GM21526 (cell line): ENCODE data around the gene WDR20.
"Not testable (repeated sequence)": the region's sequence is repeated elsewhere in the genome, so short reads cannot be mapped to it uniquely, and the experiment has no call there.

Experiments
- ATAC-seq: cut with Tn5 transposase; IDR thresholded peaks from one replicate; pipeline ENCODE4 v1.9.1; 2021; ENCODE audit warnings: moderate library complexity; ENCODE audit not compliant: unreplicated experiment, low FRiP score

WDR20 gene

GRCh38 chr14:102232348-102232625 lies 92.6 kb downstream of the WDR20 start:
- no peak for ATAC-seq

- ATAC-seq = no peak
Observed at GRCh38 chr14:102233081-102233480, 93.4 kb downstream of the WDR20 start.

GRCh38 chr14:102234331-102235264 lies 94.9 kb downstream of the WDR20 start:
- peak; percentile 13 for ATAC-seq

- ATAC-seq = peak; percentile 76
Observed at GRCh38 chr14:102235275-102235897, 95.7 kb downstream of the WDR20 start.

GRCh38 chr14:102236026-102236425 lies 96.3 kb downstream of the WDR20 start:
- ATAC-seq = no peak

DNA sequence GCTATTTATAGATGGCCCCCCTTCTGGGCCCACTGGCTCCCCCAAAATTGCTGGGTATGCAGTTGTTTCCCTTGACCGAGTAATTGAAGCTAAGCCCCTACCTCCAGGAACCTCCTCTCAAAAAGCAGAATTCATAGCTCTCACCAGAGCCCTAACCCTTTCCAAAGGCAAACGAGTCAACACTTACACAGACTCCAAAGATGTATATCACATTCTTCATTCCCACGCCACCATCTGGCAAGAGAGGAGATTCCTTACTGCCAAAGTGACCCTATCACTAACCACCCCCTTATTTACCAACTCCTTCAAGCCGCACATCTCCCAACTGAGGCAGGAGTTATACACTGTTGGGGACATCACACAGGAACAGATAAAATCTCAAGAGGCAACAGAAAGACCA lies 98.4 kb downstream of the WDR20 start:
- ATAC-seq = no peak

GRCh38 chr14:102238766-102239165 lies 99.1 kb downstream of the WDR20 start:
- no peak for ATAC-seq

- no peak for ATAC-seq
Observed at GRCh38 chr14:102239231-102239630, 99.5 kb downstream of the WDR20 start.

- not testable (repeated sequence) for ATAC-seq
Observed at GRCh38 chr14:102240481-102240880, 100.8 kb downstream of the WDR20 start.

DNA sequence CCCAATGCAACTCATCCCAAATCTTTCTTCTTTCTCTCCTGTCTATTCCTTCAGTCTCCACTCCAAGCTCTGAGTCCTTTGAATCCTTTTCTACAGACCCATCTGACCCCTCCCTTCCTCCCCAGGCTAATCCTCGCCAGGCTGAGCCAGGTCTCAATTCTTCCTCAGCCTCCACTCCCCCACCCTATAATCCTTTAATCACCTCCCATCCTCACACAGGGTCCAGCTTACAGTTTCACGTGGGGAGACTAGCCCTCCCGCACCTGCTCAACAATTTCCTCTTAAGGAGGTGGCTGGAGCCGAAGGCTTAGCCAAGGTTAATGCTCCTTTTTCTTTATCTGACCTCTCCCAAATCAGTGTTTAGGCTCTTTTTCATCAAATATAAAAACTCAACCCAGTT lies 101.5 kb downstream of the WDR20 start:
- ATAC-seq = no peak

GRCh38 chr14:102243795-102244194 lies 104.1 kb downstream of the WDR20 start:
- not testable (repeated sequence) for ATAC-seq

GRCh38 chr14:102246071-102246470 lies 106.4 kb downstream of the WDR20 start:
- ATAC-seq = no peak

DNA sequence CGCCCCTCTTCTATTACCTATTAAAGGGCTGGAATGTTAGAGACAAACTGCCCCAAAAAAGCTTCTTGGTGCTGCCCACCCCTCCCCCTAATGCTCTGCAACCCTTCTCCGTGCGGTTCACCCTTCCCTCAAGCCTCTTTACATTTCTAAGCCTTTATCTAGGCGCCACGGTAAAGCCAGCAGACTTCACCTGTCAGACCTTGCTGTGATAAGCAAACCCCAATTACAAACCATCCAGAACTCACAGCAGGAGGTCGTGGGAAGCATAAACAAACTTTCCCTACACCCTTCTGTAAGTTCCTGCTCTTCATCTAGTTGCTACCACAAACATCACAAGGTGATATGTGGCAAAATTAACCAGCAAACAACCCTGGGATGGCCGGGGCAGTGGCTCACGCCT lies 108.4 kb downstream of the WDR20 start:
- ATAC-seq = no peak

GRCh38 chr14:102249041-102249440 lies 109.3 kb downstream of the WDR20 start:
- ATAC-seq = no peak

DNA sequence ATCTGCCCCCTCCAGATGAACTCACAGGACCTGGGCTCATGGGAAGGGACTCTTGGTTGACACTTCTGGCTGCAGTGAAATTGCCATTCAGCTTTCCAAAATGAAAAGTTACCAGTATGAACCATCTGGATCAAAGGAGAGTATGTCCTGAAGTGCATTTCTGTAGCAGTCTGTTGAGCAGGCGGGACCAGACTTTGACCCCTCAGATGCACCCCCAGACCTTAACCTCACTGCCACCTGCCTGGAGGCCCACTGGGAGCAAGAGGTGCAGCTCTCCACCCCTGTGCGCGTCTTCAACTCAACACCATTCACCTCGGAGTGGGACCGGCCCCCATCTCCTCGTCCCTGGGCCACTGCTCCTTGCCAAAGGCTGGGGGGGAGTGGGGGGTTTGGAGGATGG lies 110.3 kb downstream of the WDR20 start:
- ATAC-seq = no peak

GRCh38 chr14:102250636-102251035 lies 110.9 kb downstream of the WDR20 start:
- no peak for ATAC-seq

DNA sequence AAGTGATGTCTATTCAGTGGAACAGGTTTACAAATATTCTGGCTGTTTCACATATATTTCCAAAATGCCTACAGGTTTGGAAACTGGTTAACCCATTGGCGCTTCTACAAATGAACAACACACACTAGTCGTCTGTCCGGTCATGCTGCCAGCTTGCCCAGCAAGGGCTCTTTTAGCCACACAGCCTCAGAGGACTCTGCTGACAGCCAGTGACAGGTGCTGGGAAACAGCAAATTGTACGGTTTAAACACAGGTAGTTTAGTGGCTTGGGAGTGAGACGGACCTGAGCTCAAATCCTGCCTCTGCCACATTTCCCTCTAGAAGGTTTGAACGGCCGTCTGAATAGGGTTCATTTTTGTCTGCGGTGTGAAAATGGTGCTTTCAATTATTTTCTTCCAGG lies 111.5 kb downstream of the WDR20 start:
- no peak for ATAC-seq

- ATAC-seq = no peak
Observed at GRCh38 chr14:102252834-102253801, 113.4 kb downstream of the WDR20 start.

- no peak for ATAC-seq
Observed at GRCh38 chr14:102255401-102256190, 115.9 kb downstream of the WDR20 start.

DNA sequence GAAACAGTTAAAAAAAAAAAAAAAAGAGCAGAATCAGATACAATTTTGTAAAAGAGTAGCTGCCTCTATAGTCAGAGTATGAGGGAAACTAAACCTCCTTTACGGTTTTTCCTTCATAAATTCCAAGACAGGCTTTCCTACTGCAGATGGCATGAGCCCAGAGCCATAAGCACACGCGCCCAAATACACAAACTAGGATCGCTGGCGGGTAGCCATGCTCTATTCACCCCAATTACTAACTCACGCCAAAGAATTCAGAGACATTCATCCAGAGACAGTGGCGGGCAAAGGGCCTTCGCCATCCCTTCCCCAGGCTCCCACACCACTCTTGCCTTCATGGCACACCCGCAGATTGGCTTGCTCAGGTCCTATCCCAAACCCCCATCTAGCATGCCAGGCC lies 117.0 kb downstream of the WDR20 start:
- no peak for ATAC-seq
